NCI-H2227 (cell line): Measurements from ENCODE around the gene GPC3.

Source experiments
- DNase-seq: peaks from one replicate; lab custom pipeline; 2025; ENCODE audit not compliant: unreplicated experiment; lab: John Stamatoyannopoulos, UW

GPC3 gene

DNA sequence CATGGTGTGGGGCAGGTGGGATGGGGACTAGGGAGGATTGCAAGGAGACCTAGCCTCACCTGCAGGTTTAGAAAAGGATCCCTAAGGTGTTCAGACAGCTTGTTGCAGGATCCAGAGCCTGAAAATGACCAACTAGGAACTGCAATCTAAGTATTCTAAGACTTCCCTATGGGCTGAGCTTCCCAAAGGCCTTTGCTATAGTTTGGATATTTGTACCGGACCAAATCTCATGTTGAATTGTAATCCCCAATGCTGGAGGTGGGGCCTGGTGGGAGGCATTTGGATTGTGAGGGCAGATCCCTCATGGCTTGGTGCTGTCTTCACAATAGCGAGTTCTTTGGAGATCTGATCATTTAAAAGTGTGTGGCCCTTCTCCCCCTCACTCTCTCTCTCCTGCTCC is 52.1 kb downstream of the GPC3 start:
- no peak for DNase-seq

DNA sequence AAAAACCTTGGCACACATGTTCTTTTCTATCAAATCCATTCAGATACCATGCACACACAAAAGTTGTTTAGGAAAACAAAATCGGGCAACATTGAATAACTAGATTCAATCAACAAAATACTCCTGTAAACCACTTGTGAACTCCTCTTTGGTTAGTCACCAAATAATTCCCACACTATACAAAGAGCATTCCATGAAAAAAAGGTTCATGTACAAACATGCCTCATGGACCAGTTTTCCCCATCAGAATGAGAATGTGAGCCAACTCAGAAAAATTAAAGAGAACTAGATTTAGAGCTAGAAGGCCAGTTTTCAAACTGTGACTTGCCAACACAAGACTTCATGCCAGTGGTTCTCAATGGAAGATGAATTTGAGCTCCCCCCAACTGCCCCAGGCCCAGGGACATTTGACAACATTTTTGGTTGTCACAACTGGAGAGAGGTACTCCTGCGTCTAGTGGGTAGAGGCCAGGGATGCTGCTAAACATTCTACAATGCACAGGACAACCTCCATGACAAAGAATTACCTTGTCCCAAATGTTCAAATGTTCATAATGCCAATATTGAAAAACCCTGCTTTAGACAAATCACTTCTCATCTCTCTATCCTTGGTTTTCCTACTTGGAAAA is 55.4 kb downstream of the GPC3 start:
- DNase-seq = no peak

- no peak for DNase-seq
These were observed 57.0 kb downstream of the GPC3 start for GRCh38 chrX:133928365-133928764.

- DNase-seq = no peak
These were observed 58.6 kb downstream of the GPC3 start for GRCh38 chrX:133926809-133927208.

GRCh38 chrX:133926099-133926498 is 59.3 kb downstream of the GPC3 start:
- no peak for DNase-seq

GRCh38 chrX:133924548-133924947 is 60.8 kb downstream of the GPC3 start:
- DNase-seq = no peak

DNA sequence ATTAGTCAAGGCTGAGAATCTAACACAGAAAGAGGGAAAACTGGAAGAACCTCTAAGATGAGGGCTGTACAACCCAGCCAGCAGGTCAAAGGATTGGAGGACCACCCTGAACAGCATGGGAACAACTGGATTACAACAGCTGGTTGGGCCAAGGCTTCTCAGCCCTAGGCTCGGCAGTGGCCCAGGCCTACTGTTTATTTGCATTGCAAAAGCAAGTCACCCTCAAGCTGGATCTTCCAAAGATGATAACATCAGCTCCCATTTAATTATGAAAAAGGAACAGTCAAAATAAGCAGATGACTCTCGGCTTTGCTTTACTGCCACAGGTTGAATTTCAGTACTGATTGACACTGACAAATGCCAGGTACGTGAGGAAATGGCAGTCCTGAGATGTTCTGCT is 61.8 kb downstream of the GPC3 start:
- DNase-seq = no peak

GRCh38 chrX:133923113-133923512 is 62.3 kb downstream of the GPC3 start:
- DNase-seq = no peak

GRCh38 chrX:133922390-133922771 is 63.0 kb downstream of the GPC3 start:
- DNase-seq = no peak

DNA sequence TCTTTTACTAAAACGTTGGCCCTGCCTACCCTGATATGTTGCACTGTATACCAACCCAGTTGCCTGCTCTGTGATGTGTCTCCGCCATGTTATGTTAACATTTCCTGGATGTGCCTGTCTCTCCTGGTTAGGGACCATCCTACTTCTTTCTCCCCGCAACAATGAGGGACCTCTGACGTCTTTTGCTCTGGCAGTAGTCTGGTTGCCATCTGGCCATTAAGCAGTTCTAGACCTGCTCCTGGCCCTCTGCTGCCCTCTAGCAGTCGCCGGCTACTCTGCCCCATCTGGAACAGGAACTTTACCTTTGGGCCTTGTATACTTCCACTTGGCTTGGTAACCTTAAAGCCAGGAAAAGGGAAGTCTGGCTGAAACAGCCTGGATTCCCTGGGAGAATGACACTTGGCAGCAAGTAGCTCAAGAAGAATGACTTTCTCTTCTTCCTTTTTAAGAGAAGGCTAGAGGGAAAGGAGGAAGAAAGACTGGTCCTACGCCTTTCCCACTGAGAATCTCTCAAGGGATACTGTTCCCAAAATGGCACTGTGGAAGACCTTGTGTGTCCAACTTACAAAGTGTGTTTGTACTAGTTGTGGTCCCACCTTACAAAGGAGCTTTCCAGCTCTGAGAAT is 63.5 kb downstream of the GPC3 start:
- peak; percentile 36 for DNase-seq

DNA sequence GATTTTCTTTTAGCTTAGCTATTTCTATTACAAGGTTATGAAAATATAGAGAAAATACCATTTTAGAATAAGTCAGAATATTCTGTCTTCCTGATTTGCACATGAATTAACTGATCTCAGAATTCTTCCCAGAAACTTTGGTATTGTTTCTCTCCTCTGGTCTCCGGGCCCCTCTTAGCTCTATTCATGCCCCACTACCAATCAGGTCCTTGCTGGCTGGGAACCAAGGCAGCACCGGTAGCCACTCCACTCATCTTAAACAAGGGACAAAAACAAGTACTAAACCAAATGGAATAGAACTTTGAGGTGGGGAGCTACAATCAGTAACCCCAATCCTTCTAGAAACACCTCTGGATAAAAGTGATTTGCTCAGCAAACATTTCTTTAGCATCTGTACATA is 64.3 kb downstream of the GPC3 start:
- no peak for DNase-seq

- DNase-seq = no peak
These were observed 67.0 kb downstream of the GPC3 start for GRCh38 chrX:133918361-133918771.

DNA sequence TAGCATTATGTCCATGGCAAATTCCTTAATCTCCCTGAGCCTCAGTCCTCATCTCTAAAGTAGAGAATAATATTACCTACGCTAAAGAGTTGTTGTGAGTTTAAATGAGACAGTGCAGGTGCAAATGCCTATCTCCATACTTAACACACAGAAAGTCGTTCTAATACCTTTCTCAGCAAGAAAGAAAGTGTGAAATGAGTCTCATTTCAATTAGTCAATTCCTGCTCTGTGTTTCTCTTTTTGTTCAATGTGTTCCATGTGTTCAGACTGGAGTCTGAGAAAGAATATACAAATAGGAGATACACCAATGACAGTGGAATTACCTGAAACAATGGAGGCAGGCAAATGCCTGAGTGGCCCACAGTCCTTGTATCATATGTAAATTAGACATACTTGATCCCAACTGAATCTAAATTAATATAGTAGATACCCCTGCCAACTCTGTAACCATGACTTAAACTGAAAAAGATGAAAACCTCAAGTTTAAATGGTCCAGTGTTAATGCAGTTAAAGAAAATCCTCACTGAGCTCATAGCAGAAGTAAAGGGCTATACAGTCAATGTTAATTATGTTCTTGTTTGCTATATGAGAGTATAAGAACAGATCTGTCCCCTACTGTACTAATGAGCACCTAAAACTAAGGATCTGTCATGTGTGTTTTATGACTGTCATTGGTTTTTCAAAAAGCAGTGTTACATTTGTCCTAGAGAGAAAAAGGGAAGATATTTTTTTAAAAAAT is 68.2 kb downstream of the GPC3 start:
- no peak for DNase-seq

DNA sequence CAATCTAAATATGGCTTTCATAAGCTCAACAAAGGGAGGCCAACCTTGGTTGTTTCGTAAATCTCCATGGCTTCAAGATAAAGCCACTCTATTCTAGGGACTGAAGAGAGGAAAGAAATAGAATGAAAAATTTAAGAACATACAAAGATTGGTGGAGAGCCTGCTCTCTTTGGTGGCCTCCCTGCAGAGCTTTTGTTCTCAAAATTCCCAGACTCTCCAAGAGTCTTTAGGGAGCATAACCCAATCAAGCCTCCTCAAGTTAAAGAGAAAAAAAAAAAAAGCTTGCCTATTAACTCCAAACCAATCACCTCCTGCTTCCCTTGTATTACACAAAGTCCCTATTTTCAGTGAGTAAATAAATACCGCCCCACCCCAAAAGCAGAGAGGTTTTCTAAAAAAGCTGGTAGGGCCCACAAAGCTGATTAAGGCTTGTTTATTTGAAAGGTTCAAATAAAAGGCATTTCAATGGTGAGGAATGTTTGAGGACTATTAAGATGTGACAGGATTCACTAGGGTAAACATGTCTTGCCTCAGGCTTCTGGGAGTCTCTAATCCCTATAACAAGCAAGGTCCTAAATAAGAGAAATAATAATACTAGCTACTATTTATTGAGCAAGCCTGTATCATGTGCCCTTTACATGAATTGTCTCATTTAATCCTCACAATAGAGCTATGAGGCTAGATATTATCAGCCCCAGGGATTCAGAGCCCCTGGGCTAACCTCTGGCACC is 71.6 kb downstream of the GPC3 start:
- no peak for DNase-seq

GRCh38 chrX:133913009-133913408 is 72.4 kb downstream of the GPC3 start:
- DNase-seq = no peak

DNA sequence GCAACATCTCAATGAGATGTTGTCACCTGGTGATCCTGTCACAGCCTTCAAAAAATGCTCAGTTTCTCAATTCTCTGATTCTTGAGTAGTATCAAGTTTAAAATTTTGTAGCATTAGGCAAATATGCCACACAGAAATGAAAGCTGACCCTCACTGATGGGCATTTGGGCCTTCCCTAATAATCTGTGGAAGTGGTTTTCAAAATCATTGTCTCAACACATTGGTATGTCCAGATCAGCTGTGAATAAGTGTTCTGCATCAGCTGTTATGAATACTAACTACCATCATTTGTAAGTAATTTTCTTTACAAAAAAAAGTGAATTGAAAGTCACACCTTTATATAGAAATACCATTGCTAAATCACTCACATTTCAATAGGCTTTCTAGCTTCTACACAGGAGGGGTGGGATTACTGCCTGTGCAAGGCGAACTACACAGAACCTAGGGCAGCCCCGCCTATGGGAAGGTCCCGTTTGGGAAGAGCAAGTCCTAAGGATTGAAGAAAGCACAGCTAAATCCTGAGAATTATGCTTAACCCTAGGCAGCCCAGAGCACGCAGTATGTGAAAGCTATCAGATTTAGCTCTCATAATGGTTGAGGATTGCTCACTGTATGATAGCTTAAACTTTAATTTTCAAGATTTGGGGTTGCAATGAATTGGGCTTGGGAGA is 73.4 kb downstream of the GPC3 start:
- DNase-seq = no peak

- no peak for DNase-seq
These were observed 74.9 kb downstream of the GPC3 start for GRCh38 chrX:133910539-133910938.

DNA sequence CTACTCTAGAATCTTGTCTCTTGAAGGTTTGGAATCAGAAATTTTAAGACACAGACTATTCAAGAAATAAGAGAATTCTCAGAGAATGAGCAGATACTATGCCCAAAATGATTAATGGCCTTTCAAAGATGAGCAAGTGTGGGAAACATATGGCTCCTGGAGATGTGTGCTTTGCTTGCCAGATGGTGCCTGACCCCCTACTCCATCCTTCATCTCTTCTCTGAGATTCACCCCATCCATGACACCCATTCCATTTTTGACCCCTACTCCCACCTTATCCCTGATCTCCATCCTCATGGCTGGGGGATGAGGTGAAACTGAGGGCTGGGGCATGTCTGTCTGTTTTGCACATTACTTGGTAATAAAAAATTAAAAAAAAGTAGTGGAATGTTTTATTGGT is 75.5 kb downstream of the GPC3 start:
- no peak for DNase-seq

DNA sequence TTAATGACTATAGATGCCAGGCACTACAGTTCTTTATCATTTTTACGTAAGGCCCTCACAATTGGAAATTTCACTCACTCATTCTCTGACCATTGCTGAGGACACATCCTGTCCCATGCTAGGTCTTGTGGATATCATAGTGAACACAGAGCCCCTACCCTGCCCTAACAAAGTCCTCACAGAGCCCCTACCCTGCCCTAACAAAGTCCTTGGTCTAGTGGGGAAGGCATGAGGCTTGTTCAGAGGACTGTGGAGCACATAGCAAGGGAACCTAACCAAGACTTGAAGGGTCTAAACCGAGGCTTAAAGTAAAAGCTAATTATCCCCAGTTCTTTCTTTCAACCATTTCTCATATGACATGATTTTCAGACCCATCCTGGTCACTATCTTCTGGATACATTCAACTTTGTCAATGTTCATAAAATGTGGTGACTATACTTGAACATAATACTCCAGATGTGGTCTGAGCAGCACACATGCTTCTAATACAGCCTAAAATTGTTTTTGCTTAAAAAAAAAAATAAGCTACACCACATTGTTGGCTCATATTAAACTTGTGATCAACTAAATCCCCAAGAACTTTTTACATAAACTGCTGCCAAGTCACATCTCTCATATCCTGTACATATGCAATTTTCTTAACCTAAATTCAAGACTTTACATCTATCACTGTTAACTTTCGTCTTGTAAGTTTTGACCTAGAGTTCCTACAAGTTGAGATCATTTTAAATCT is 77.0 kb downstream of the GPC3 start:
- DNase-seq = no peak

- no peak for DNase-seq
These were observed 77.8 kb downstream of the GPC3 start for GRCh38 chrX:133907606-133908005.

DNA sequence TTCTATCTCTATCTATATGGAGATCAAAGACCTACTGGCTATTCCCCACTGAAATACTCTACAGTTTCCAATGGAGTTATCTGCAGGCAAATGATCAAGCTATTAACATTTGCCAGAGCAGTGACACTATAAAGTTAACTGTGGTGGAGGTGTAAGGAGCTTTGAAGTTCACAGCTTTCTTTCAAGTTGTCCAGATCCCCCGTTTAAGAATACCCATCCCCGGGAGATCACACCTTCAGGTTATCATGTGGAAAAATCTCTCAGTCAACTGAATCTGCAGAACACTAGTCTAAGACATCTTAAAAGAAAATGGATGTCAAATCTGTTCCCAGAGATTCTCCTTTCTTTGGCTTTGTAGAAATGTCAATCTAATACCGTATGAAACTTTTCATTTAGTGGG is 80.1 kb downstream of the GPC3 start:
- DNase-seq = no peak
